Stomach (tissue), 9 donors: ENCODE data around the gene NLN. TPM values are rescaled to one million over a fixed set of nuclear protein-coding genes. Genes with fewer than 3 reads are reported as not detected.

Source experiments
- DNase-seq, 2 donors: peaks; one replicate each; pipeline versions ENCODE4 v3.0.0 to v3.0.0-alpha.2; 2013 to 2019
- H3K27ac ChIP-seq, 5 donors: fragments of 200-600 bp in 4 of 5; sonication (generic) in 4 of 5; one replicate each; pipeline ENCODE4 v1.5.1; 2013 to 2019; ENCODE audit warnings: mild to moderate bottlenecking in 1 of 5, moderate library complexity in 1 of 5
- H3K27me3 ChIP-seq, 3 donors: fragments of 200-600 bp; sonication (generic); one replicate each; pipeline ENCODE4 v1.5.1; 2017 to 2019; ENCODE audit warnings: mixed run types in 1 of 3
- H3K36me3 ChIP-seq, 4 donors: fragments of 200-600 bp; sonication (generic); 1 replicate in 3 of 4; 2 replicates in 1 of 4; pipeline ENCODE4 v1.5.1; 2016 to 2019
- H3K4me1 ChIP-seq, 4 donors: fragments of 200-600 bp; sonication (generic); one replicate each; pipeline ENCODE4 v1.5.1; 2016 to 2019
- H3K4me3 ChIP-seq, 4 donors: fragments of 200-600 bp; sonication (generic) in 3 of 4; one replicate each; pipeline ENCODE4 v1.5.1; 2016 to 2019; ENCODE audit warnings: mild to moderate bottlenecking in 1 of 4
- H3K9me3 ChIP-seq, 4 donors: fragments of 200-600 bp; sonication (generic); one replicate each; pipeline ENCODE4 v1.5.1; 2016 to 2019
- EP300 ChIP-seq: sonication (generic); formaldehyde crosslinking; IDR thresholded peaks from one replicate; pipeline ENCODE4 v1.6.1; 2017; ENCODE audit warnings: antibody characterized with exemption
- POLR2A ChIP-seq, 4 donors: fragments of 450-650 bp; IDR thresholded peaks; one replicate each; pipeline ENCODE4 v1.6.1; 2016; ENCODE audit warnings: antibody characterized with exemption in 4 of 4, control low read depth in 2 of 4, mild to moderate bottlenecking in 1 of 4, moderate library complexity in 1 of 4
- POLR2AphosphoS5 ChIP-seq, 3 donors: sonication (generic); formaldehyde crosslinking; IDR thresholded peaks; one replicate each; pipeline ENCODE4 v1.6.1; 2016; ENCODE audit warnings: antibody characterized with exemption in 3 of 3
- WGBS, 5 donors: extraction: QIAGEN DNeasy Blood & Tissue Kit in 3 of 5; methylation state at CpG; one replicate each; pipeline versions ENCODE4 v1.1.5 to v1.1.7; 2013 to 2018; 5-methylcytosine and 5-hydroxymethylcytosine counted together
- intact Hi-C: fragments of 100-400 bp; cut with DNase I; formaldehyde crosslinking; loops from one replicate; pipeline ENCODE4 v1.15.1; 2023; ENCODE audit warnings: low total_unique reads
- polyA plus RNA-seq, 3 donors: library from polyadenylated mRNA; stranded (reverse); fragments of 200-250 nt; gene quantifications; one replicate each; pipeline ENCODE4 v1.2.3, GENCODE V29; 2013
- total RNA-seq, 5 donors: library from RNA; depleted of rRNA; stranded (reverse); fragments of >200 nt; gene quantifications; one replicate each; pipeline versions ENCODE4 v1.1.0 to v1.2.3, GENCODE V29; 2014 to 2016
- TF ChIP-seq, protein P1 (sequence below), 7 experiments: fragments of 450-650 bp in 4 of 7; fragments of 200-600 bp in 3 of 7; sonication (generic) in 3 of 7; IDR thresholded peaks; one replicate each; pipeline ENCODE4 v1.5.1; 2016 to 2019; ENCODE audit warnings: antibody characterized with exemption in 7 of 7, control low read depth in 2 of 7, mild to moderate bottlenecking in 1 of 7
- donor health status: healthy with polysubstance abuse.
- donor health status: Bipolar disorder and iron deficiency.
- donor health status: healthy.

NLN gene
- total and polyA plus RNA-seq, 8 donors: 0.58 to 27.5 (median 9.3) TPM

DNA sequence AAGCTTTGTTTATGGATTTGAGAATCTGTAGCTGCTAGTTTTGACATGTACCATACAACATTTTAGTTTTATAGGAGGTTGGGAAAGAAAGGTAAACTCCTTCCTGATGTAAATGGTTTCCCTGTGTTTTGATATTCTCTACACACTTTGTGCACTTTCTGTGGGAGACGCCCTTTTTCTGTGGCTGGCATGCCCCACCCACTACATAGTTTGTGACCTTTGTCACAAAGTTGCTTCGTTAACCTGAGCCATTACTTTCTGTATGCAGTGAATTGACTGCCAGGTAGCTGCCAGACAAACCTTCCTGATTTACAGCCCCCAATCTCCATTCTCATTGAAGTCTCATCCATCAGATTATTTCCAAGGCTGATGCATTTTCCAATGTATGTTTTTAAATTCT is 90.6 kb downstream of the NLN start:
- Histone ChIP-seq H3K4me1 (peaks cover 0 to 6% (median 0%) of the 10 kb centered on the region in 4 donors), H3K36me3 (peaks cover 0 to 28% (median 10%) of the 10 kb centered on the region in 4 donors), H3K9me3 (no peaks in the 10 kb centered on the region), H3K27me3 (no peaks in the 10 kb centered on the region), H3K4me3 (no peak overlapping the region), H3K27ac (peak overlapping the region in 3 of 5 donors; percentile 68 to 82 (median 82))
- DNase-seq: peak; percentile 46 to 83
- intact Hi-C loops: no loop called here
- TF ChIP-seq EP300 (no peak), POLR2AphosphoS5 (IDR thresholded peaks at IDR 0.05) (peak in 2 of 3 donors; percentile 45 to 53)
- WGBS, 5 donors: 45 to 60% (median 52%) methylated on average over 2 of the region's 2 CpGs

DNA sequence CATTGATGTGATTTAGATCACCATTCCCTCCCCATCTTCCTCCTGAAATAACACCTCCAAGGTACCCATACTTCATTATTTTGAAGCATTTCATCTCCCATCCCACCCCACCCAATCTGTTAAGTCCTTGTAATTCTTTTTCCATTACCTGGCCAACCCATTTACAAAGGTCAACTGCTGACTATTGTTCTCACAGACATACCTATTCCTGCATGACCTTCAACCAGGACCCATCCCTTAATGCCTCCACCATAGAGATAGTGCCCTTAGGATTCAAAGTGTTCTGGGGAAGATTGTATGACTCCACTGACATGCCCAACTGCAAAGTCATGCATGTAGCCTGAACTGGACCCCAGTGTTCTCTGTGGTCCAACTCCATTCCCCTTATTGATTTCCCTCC is 91.2 kb downstream of the NLN start:
- Histone ChIP-seq H3K4me3 (no peak overlapping the region), H3K9me3 (no peaks in the 10 kb centered on the region), H3K27ac (peak overlapping the region in 2 of 5 donors; percentile 82), H3K27me3 (no peaks in the 10 kb centered on the region), H3K36me3 (peaks cover 0 to 28% (median 10%) of the 10 kb centered on the region in 4 donors), H3K4me1 (peaks cover 0 to 6% (median 0%) of the 10 kb centered on the region in 4 donors)
- DNase-seq: no peak
- TF ChIP-seq, protein P1, sequence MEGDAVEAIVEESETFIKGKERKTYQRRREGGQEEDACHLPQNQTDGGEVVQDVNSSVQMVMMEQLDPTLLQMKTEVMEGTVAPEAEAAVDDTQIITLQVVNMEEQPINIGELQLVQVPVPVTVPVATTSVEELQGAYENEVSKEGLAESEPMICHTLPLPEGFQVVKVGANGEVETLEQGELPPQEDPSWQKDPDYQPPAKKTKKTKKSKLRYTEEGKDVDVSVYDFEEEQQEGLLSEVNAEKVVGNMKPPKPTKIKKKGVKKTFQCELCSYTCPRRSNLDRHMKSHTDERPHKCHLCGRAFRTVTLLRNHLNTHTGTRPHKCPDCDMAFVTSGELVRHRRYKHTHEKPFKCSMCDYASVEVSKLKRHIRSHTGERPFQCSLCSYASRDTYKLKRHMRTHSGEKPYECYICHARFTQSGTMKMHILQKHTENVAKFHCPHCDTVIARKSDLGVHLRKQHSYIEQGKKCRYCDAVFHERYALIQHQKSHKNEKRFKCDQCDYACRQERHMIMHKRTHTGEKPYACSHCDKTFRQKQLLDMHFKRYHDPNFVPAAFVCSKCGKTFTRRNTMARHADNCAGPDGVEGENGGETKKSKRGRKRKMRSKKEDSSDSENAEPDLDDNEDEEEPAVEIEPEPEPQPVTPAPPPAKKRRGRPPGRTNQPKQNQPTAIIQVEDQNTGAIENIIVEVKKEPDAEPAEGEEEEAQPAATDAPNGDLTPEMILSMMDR (IDR thresholded peaks at IDR 0.05): no peak
- TF ChIP-seq POLR2AphosphoS5 (IDR thresholded peaks at IDR 0.05): no peak
- no peak for TF ChIP-seq POLR2A (IDR thresholded peaks at IDR 0.05)
- TF ChIP-seq EP300: no peak
- intact Hi-C loops: no loop called here

GRCh38 chr5:65815161-65815560 is 93.2 kb downstream of the NLN start:
- Histone ChIP-seq H3K27ac (peak overlapping the region in 1 of 5 donors; percentile 7), H3K4me1 (peaks cover 0 to 3% (median 0%) of the 10 kb centered on the region in 4 donors), H3K36me3 (peaks cover 0 to 28% (median 7%) of the 10 kb centered on the region in 4 donors), H3K9me3 (no peaks in the 10 kb centered on the region), H3K27me3 (no peaks in the 10 kb centered on the region), H3K4me3 (no peak overlapping the region)
- 85 to 95% (median 93%) methylated on average over 1 of the region's 1 CpG for WGBS, 5 donors
- peak in 1 of 2 donors; percentile 38 for DNase-seq
- intact Hi-C loops: no loop called here
- TF ChIP-seq POLR2AphosphoS5 (IDR thresholded peaks at IDR 0.05) (no peak), POLR2A (IDR thresholded peaks at IDR 0.05) (no peak), EP300 (no peak)
- TF ChIP-seq, protein P1 (IDR thresholded peaks at IDR 0.05): no peak

DNA sequence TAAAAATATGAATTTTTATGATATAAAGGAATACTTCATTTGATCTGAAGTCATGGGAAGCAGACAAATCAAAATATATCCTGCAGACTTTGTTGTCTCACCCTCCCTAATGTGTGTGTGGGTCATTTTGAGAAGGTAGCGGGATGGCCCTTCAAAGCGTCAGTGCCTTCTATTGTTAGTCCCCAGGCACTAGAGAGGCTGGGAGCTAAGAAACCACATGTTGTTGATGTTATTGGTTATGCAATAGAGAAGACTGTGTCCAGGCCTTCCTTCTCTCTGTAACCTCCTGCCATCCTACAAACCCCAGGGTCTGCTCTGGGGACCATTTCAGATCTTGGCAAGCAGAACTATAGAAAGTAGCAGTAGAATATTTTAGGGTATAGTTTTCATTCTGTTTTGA is 94.7 kb downstream of the NLN start:
- Histone ChIP-seq H3K27ac (no peak overlapping the region), H3K36me3 (peaks cover 0 to 24% (median 4%) of the 10 kb centered on the region in 4 donors), H3K4me3 (no peak overlapping the region), H3K4me1 (no peaks in the 10 kb centered on the region), H3K9me3 (no peaks in the 10 kb centered on the region), H3K27me3 (no peaks in the 10 kb centered on the region)
- WGBS, 5 donors: 90 to 100% (median 96%) methylated on average over 2 of the region's 2 CpGs
- TF ChIP-seq POLR2AphosphoS5 (IDR thresholded peaks at IDR 0.05) (no peak), POLR2A (IDR thresholded peaks at IDR 0.05) (no peak), EP300 (no peak)
- TF ChIP-seq, protein P1 (IDR thresholded peaks at IDR 0.05): no peak
- no peak for DNase-seq
- intact Hi-C loops: no loop called here

GRCh38 chr5:65817931-65818330 is 95.9 kb downstream of the NLN start:
- Histone ChIP-seq H3K36me3 (peaks cover 0 to 15% (median 6%) of the 10 kb centered on the region in 4 donors), H3K9me3 (no peaks in the 10 kb centered on the region), H3K4me1 (no peaks in the 10 kb centered on the region), H3K4me3 (no peak overlapping the region), H3K27me3 (no peaks in the 10 kb centered on the region), H3K27ac (peak overlapping the region in 1 of 5 donors; percentile 15)
- intact Hi-C loops: no loop called here
- WGBS, 5 donors: 84 to 89% (median 89%) methylated on average over 4 of the region's 4 CpGs
- TF ChIP-seq POLR2AphosphoS5 (IDR thresholded peaks at IDR 0.05): no peak
- TF ChIP-seq, protein P1 (IDR thresholded peaks at IDR 0.05): no peak
- no peak for TF ChIP-seq EP300
- TF ChIP-seq POLR2A (IDR thresholded peaks at IDR 0.05): no peak
- no peak for DNase-seq
